ENCODE data around the gene PPFIA4.
"Not testable (repeated sequence)": the region's sequence is repeated elsewhere in the genome, so short reads cannot be mapped to it uniquely, and the experiment has no call there.

PPFIA4 gene

GRCh38 chr1:203026031-203026665, at the start of gene PPFIA4:
Gene PPFIA4 (plus strand): TSS chr1:203026491. CDS start chr1:203039009, 12,518 bp downstream.
- DNase-seq, result peak; percentile 79

- DNase-seq, result no peak
These were observed 49.7 kb upstream of the PPFIA4 start for GRCh38 chr1:202976633-202977032.

- DNase-seq, result no peak
These were observed 46.8 kb upstream of the PPFIA4 start for GRCh38 chr1:202979459-202979858.

- DNase-seq, result no peak
These were observed 44.4 kb upstream of the PPFIA4 start for GRCh38 chr1:202981939-202982338.

- DNase-seq, result no peak
These were observed 43.4 kb upstream of the PPFIA4 start for GRCh38 chr1:202982715-202983430.

GRCh38 chr1:202986120-202986519, 40.2 kb upstream of the PPFIA4 start:
- not testable (repeated sequence) for DNase-seq

- no peak for DNase-seq
These were observed 39.0 kb upstream of the PPFIA4 start for GRCh38 chr1:202987255-202987654.

- DNase-seq, result no peak
These were observed 38.2 kb upstream of the PPFIA4 start for GRCh38 chr1:202987922-202988583.

GRCh38 chr1:202989879-202990278, 36.4 kb upstream of the PPFIA4 start:
- DNase-seq, result no peak

- no peak for DNase-seq
These were observed 35.2 kb upstream of the PPFIA4 start for GRCh38 chr1:202991112-202991511.

GRCh38 chr1:202994756-202995155, 31.5 kb upstream of the PPFIA4 start:
- DNase-seq, result no peak

GRCh38 chr1:202998836-202999750, 27.2 kb upstream of the PPFIA4 start:
- peak; percentile 61 for DNase-seq

- DNase-seq, result no peak
These were observed 25.9 kb upstream of the PPFIA4 start for GRCh38 chr1:203000217-203000944.

- DNase-seq, result no peak
These were observed 24.3 kb upstream of the PPFIA4 start for GRCh38 chr1:203001986-203002385.

- DNase-seq, result no peak
These were observed 23.3 kb upstream of the PPFIA4 start for GRCh38 chr1:203002951-203003350.

- not testable (repeated sequence) for DNase-seq
These were observed 20.7 kb upstream of the PPFIA4 start for GRCh38 chr1:203005395-203006142.

- peak; percentile 93 for DNase-seq
These were observed 19.1 kb upstream of the PPFIA4 start, which contains the start of gene TMEM183A for GRCh38 chr1:203006948-203007871. Gene TMEM183A (plus strand): TSS chr1:203007374. CDS start chr1:203007466, 92 bp downstream.

GRCh38 chr1:203009185-203009584, 17.1 kb upstream of the PPFIA4 start:
- DNase-seq, result no peak

- DNase-seq, result no peak
These were observed 14.7 kb upstream of the PPFIA4 start for GRCh38 chr1:203011582-203011981.

GRCh38 chr1:203017061-203017460, 9.2 kb upstream of the PPFIA4 start:
- DNase-seq, result no peak
